Keratinocyte (primary cell): Measurements from ENCODE around the gene CFAP77.

Experiments
- CTCF ChIP-seq, 3 experiments: IDR thresholded peaks in 1 of 3; conservative IDR thresholded peaks in 1 of 3; optimal IDR thresholded peaks in 1 of 3; 2 replicates in 2 of 3; 3 replicates in 1 of 3; pipeline versions ENCODE3 to v1.5.1; 2011; ENCODE audit warnings: low read length in 3 of 3, mild to moderate bottlenecking in 3 of 3, moderate library complexity in 2 of 3, control low read depth in 1 of 3, inconsistent platforms in 1 of 3; ENCODE audit not compliant: insufficient read depth in 2 of 3; ENCODE audit errors: extremely low read depth in 1 of 3
- EZH2 ChIP-seq: IDR thresholded peaks from one replicate; pipeline ENCODE4 v1.6.1; 2012; ENCODE audit warnings: inconsistent platforms, mild to moderate bottlenecking, low read length, moderate library complexity

- TF ChIP-seq CTCF (optimal IDR thresholded peaks at IDR 0.05 in 1 of 3, IDR thresholded peaks at IDR 0.05 in 1 of 3, conservative IDR thresholded peaks at IDR 0.05 in 1 of 3; ENCODE audit: extremely low read depth in 1 of 3, insufficient read depth in 2 of 3, low read length in 3 of 3) (no peak), EZH2 (no peak)
Observed at GRCh38 chr9:132384376-132384775, 25.6 kb upstream of the CFAP77 start.
